SH-SY5Y (cell line): ENCODE data around the gene MYRF.

Experiments used
- GATA2 ChIP-seq: IDR thresholded peaks from 2 replicates; pipeline ENCODE4 v1.6.1; 2011; ENCODE audit warnings: mild to moderate bottlenecking, low read depth, low read length
- GATA3 ChIP-seq: IDR thresholded peaks from 2 replicates; pipeline ENCODE4 v1.6.1; 2011; ENCODE audit warnings: low read depth, mild to moderate bottlenecking, low read length, moderate library complexity

MYRF gene

DNA sequence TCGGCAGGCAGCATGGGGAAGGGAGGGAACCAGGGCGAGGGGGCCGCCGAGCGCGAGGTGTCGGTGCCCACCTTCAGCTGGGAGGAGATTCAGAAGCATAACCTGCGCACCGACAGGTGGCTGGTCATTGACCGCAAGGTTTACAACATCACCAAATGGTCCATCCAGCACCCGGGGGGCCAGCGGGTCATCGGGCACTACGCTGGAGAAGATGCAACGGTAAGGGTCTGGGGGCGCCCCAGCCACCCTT is 75.9 kb downstream of the MYRF start:
- TF ChIP-seq GATA2: no peak
- TF ChIP-seq GATA3: no peak

GRCh38 chr11:61828629-61829407 is 76.4 kb downstream of the MYRF start:
- TF ChIP-seq GATA3: no peak

DNA sequence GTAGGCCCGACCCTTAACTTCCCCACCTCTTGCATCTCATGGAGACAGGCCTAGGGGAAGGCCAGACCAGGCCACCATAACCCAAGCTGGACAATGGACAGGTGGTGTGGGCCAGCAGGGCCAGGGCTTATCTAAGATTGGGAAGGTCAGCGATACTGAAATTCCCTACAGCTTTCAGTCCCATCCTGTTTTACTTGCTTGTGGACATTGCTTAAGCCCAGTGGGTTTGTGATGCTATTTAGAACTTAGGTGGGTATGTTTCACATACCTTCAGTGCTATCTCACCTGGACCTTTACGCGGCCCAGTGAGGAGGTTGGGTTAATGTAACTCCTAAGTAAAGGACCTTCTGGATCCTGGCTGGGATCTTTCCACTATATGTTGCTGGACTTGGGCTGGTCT is 77.4 kb downstream of the MYRF start:
- no peak for TF ChIP-seq GATA3
- TF ChIP-seq GATA2: no peak

- TF ChIP-seq GATA3: no peak
- TF ChIP-seq GATA2: no peak
Measured at GRCh38 chr11:61830237-61831105, 78.0 kb downstream of the MYRF start.

GRCh38 chr11:61832207-61832606 is 79.8 kb downstream of the MYRF start:
- TF ChIP-seq GATA3: no peak
- TF ChIP-seq GATA2: no peak

DNA sequence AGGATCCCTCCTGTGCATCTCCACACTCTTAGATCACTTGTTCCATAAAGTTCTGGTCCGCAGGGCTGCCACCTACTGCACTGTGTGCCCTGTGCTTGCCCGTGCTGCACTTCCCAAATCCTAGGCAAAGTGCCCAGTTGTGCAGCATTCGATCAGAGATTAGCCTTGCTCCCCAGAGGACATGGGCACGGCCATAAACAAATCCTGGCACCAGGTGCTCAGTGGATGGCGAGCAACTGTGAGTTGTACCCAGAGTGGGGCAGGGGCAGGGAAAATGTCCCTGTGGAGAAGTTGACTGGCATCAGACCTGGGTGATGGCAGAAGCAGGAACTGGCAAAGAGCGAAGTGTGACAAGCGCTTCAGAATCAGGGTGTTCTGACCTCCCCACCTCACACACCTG is 80.3 kb downstream of the MYRF start:
- TF ChIP-seq GATA2 (no peak), GATA3 (no peak)

DNA sequence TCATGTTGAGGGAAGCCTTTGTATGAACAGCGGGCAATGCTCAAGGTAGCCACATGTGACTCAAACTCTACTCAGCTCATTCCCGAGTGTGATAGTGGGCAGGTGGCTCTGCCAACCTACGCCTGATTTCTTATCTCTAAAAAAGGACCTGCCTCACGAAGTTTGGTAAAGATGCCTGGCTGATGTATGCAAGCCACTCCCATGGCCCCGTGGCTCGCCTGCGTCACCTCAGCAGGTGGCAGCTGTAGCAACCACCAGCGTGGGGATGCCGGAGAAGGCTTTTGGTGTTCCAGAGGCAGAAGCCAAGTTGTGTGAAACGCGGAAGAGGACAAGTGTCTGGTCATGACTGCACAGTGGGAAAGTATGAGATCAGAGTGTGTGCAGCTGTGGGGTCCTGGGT is 81.0 kb downstream of the MYRF start:
- no peak for TF ChIP-seq GATA2
- TF ChIP-seq GATA3: no peak

DNA sequence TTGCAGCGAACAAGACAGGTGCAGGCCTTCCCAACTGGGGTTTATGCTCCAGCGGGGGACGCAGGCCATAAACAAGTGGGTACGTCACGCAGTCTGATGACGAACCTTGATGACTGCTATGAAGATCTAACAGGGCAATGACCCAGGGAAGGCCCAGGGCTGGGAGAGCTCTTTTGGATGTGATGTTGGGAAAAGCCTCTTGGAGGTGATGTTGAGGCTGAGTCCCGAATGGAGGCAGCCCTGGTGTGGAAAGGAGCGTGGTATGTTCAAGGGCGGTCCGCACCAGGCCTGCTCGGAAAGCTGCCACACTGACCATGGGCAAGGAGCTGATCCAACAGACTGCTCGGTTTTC is 81.5 kb downstream of the MYRF start:
- no peak for TF ChIP-seq GATA2
- no peak for TF ChIP-seq GATA3

- no peak for TF ChIP-seq GATA2
- TF ChIP-seq GATA3: no peak
Measured at GRCh38 chr11:61834278-61835048, 82.0 kb downstream of the MYRF start.

DNA sequence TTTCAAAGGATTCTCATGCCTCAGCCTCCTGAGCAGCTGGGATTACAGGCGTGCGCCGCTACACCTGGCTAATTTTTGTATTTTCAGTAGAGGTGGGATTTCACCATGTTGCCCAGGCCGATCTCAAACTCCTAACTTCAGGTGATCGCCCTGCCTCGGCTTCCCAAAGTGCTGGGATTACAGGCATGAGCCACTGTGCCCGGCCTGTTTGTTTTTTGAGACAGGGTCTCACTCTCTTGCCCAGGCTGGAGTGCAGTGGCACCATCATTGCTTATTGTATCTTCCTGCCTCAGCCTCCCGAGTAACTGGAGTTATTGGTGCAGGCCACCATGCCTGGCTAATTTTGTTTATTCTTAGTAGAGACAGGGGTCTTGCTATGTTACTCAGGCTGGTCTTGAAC is 83.8 kb downstream of the MYRF start:
- no peak for TF ChIP-seq GATA3
- no peak for TF ChIP-seq GATA2

- TF ChIP-seq GATA2 (no peak), GATA3 (no peak)
Measured at GRCh38 chr11:61837411-61838005, 85.1 kb downstream of the MYRF start.
